ENCODE measurements around the gene TC2N. TPM values are rescaled to one million over a fixed set of nuclear protein-coding genes. Genes with fewer than 3 reads are reported as not detected.

The TC2N gene
- total RNA-seq, 2 donors from 2014 or later, result 6.9 to 12.0 TPM

DNA sequence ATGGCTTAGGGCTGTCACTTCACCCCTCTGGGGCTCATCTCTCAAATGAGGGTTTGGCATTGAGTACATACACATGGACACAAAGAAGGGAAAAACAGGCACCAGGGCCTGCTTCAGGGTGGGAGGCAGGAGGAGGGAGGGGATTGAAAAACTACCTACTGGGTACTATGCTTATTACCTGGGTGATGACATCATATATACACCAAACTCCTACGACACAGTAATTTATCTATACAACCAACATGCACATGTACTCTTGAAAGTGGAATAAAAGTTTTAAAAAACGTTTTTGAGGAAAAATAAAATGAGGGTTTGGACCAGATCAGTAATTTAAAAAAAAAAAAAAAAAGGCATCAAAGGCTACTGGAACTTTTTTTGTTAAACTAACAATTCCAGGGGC is 3.6 kb upstream of the TC2N start:
- H3K4me3 Mint-ChIP-seq, result peak overlapping the region; percentile 69

DNA sequence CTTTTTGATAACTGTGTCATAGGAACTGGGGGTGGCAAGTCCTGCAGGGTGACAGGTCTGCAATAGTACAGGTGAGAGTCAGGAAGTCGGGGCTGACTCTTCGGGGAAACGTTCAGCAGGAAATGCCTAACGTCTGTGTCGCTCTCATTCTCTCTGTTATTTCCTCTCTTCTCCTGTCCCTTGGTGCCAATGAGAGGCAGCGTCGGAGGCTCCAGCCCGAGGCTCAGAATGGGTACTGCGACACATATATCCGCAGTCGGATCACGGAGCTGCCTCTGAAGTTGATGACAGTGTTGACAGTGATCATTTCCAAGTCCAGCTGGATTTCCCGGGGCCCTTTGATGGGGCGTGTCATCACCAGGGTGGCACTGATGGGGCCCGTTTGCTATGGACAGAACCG is 2.7 kb upstream of the TC2N start:
- H3K27me3 Mint-ChIP-seq, result no peaks in the 10 kb centered on the region
- H3K4me1 Mint-ChIP-seq (ENCODE audit: low read depth in 2 of 2), result peaks cover 63 to 75% of the 10 kb centered on the region in 2 donors
- ATAC-seq (no peak), DNase-seq (ENCODE audit: low spot score) (no peak)
- H3K9me3 Mint-ChIP-seq, result no peaks in the 10 kb centered on the region
- H3K36me3 Mint-ChIP-seq, result no peaks in the 10 kb centered on the region
- H3K4me3 Mint-ChIP-seq, result peak overlapping the region; percentile 69
- peak overlapping the region; percentile 69 to 74 for H3K27ac Mint-ChIP-seq

More for the DNA sequence above, 3.6 kb upstream of the TC2N start:
- Mint-ChIP-seq H3K27ac (peak overlapping the region; percentile 69 to 74), H3K4me1 (ENCODE audit: low read depth in 2 of 2) (peaks cover 65 to 74% of the 10 kb centered on the region in 2 donors), H3K9me3 (no peaks in the 10 kb centered on the region), H3K36me3 (no peaks in the 10 kb centered on the region), H3K27me3 (no peaks in the 10 kb centered on the region)
- DNase-seq (ENCODE audit: low spot score) (no peak), ATAC-seq (no peak)

DNA sequence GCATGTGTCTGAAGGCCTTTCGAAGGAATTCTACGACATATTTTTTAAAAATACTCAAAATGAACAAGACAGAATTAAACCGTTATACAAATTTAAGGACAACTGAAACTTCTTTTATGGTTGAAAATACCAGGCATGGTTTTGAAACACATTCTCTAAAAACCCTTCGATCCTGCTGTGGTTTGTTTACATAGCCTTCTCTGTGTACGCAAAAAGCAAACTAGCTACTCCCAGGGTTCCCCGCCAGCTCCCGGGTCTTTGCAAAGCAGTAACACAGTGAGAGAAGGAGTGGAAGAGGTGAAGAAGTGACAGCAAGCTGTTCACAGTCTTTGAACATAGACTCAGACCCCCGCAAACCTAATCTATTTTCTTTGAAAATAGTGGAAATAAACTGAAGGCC is 2.2 kb upstream of the TC2N start:
- ATAC-seq, result no peak
- DNase-seq (ENCODE audit: low spot score), result no peak
- no peaks in the 10 kb centered on the region for H3K9me3 Mint-ChIP-seq
- H3K27me3 Mint-ChIP-seq, result no peaks in the 10 kb centered on the region
- peak overlapping the region; percentile 69 to 74 for H3K27ac Mint-ChIP-seq
- peaks cover 65 to 78% of the 10 kb centered on the region in 2 donors for H3K4me1 Mint-ChIP-seq (ENCODE audit: low read depth in 2 of 2)
- no peaks in the 10 kb centered on the region for H3K36me3 Mint-ChIP-seq
- H3K4me3 Mint-ChIP-seq, result peak overlapping the region; percentile 69

DNA sequence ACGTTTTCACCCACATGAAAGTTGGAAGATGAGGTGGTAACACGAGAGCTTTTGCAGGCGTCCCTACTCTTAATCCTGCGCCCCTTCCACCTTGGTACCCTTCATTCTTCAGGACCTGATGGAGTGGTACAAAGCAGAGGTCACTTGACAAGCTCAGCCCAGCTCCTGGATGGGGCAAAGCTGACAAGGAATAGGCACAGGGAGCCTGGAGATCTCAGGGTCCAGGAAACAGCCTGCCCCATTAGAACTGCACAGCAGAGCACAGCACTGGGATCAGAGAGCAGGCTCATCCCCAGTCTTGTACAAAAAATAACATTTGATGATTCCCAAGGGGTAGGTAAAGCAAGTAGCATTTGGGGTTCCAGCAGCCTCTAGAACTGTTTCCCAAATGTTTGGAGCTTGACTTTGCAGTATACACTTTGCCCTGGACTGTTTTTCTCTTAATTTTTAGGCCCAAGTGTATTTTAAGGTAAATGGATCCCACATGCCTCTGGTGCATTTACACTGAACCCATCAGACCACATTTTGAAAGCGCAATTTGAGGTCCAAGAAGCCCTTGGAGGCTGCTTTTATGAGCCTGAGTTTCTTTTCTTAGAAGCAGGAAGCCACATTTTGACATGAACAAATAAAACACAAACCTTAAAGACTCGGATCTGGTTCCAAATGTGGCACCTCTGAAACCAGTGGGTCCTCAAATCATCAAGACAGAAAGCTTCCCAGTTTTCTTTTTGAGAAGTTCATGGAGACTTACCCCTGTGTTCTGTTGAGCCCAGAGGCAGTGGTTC is 633 bp downstream of the TC2N start:
- no peaks in the 10 kb centered on the region for H3K36me3 Mint-ChIP-seq
- peak overlapping the region; percentile 93 for H3K4me3 Mint-ChIP-seq
- DNase-seq (ENCODE audit: low spot score) (no peak), ATAC-seq (peak; percentile 17 to 25)
- H3K27me3 Mint-ChIP-seq, result no peaks in the 10 kb centered on the region
- peaks cover 56 to 71% of the 10 kb centered on the region in 2 donors for H3K4me1 Mint-ChIP-seq (ENCODE audit: low read depth in 2 of 2)
- H3K9me3 Mint-ChIP-seq, result no peaks in the 10 kb centered on the region
- H3K27ac Mint-ChIP-seq, result peak overlapping the region; percentile 79 to 89

DNA sequence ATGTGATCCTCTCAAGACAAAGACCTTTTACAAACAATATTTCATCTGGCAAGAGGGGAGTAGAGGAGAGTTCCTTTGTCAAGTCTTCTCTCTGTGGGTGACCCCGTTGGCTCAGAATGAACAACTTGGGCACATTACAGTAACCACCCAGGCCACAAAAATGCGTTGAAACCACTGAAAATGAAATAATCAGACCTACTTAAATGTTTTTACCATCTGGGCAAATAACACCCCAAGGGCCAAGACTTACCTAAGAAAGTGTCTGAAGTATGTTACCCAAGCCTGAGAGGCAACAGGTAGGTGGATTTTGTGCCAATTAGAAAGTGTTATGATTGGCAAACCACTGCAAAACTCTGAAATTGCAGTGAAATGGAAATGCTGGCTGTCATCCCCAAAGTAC is 1.3 kb downstream of the TC2N start:
- DNase-seq (ENCODE audit: low spot score) (no peak), ATAC-seq (peak in 1 of 2 donors; percentile 40)

DNA sequence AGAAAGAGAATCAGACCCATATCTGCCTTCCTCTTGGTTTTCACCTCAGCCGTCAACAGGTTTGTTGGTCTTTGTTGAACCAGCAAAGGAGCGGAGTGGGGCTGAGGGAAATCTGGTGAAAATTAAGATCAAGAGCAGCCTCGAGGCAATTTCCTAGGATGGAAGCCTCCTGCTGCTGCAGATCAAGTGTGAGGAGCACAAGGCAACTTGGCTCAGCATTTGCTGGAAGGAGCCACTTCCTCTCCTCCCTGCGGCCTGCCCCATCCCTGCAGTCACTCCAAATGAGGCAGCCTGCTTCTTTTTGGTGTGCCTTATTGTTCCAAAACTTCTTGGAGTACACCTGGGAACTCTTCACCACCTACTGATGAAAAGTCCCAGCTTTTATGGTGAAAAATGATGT is 4.9 kb downstream of the TC2N start:
- H3K27me3 Mint-ChIP-seq, result no peaks in the 10 kb centered on the region
- peak overlapping the region; percentile 44 for H3K4me3 Mint-ChIP-seq
- peaks cover 6% of the 10 kb centered on the region for H3K36me3 Mint-ChIP-seq
- no peak for DNase-seq (ENCODE audit: low spot score)
- peaks cover 59 to 79% of the 10 kb centered on the region in 2 donors for H3K4me1 Mint-ChIP-seq (ENCODE audit: low read depth in 2 of 2)
- ATAC-seq, result no peak
- peak overlapping the region; percentile 93 to 98 for H3K27ac Mint-ChIP-seq
- peaks cover 4% of the 10 kb centered on the region for H3K9me3 Mint-ChIP-seq

More for the DNA sequence above, 1.3 kb downstream of the TC2N start:
- H3K4me1 Mint-ChIP-seq (ENCODE audit: low read depth in 2 of 2), result peaks cover 60 to 76% of the 10 kb centered on the region in 2 donors
- H3K9me3 Mint-ChIP-seq, result peaks cover 3% of the 10 kb centered on the region
- H3K36me3 Mint-ChIP-seq, result peaks cover 4% of the 10 kb centered on the region
- peak overlapping the region; percentile 93 for H3K4me3 Mint-ChIP-seq
- H3K27me3 Mint-ChIP-seq, result no peaks in the 10 kb centered on the region
- peak overlapping the region; percentile 79 to 89 for H3K27ac Mint-ChIP-seq

DNA sequence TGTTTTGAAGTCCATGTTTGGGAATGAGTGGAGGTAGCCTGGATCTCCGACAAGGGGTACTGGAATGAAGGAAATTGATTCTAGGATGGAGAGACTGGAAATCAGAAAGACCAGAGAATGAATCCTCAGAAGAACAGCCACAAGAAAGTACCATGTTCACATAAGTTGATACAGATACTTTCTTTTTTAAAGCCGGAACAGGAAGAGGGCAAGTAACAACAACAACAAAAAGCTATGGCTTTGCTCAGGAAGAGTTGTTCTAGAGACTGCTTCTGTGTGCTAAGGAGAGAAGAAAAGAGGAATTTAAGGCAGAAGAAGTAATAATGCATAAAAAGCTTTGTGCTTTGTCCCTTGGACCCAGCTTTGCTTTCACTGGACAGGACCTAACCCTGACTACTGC is 6.2 kb downstream of the TC2N start:
- no peak for DNase-seq (ENCODE audit: low spot score)
- peaks cover 45 to 66% of the 10 kb centered on the region in 2 donors for H3K4me1 Mint-ChIP-seq (ENCODE audit: low read depth in 2 of 2)
- H3K36me3 Mint-ChIP-seq, result peaks cover 6% of the 10 kb centered on the region
- peak overlapping the region; percentile 89 for H3K4me3 Mint-ChIP-seq
- ATAC-seq, result no peak
- H3K27ac Mint-ChIP-seq, result peak overlapping the region; percentile 93 to 98
- no peaks in the 10 kb centered on the region for H3K27me3 Mint-ChIP-seq
- H3K9me3 Mint-ChIP-seq, result peaks cover 4% of the 10 kb centered on the region

DNA sequence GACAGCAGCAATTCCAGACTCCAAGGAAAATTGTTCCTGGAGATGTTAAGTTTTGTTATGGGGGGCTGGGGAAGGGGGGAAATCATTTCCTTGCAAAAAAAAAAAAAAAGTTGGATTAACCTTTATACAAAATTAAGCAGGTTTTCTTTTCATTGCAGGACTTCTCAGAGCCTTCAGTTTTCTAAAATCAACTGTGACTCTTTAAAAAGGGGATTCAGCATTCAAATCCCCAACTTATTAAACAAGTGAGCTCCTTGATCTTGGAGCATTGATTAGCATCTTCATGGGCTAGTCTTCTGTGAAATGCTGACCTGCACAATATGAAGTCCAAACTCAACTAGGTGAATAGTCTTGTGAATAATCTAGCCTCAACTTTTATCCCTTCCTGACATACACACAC is 7.1 kb downstream of the TC2N start:
- Mint-ChIP-seq H3K9me3 (peaks cover 4% of the 10 kb centered on the region), H3K27me3 (no peaks in the 10 kb centered on the region), H3K4me3 (peak overlapping the region; percentile 89), H3K27ac (peak overlapping the region; percentile 93 to 98), H3K4me1 (ENCODE audit: low read depth in 2 of 2) (peaks cover 47 to 70% of the 10 kb centered on the region in 2 donors), H3K36me3 (peaks cover 6% of the 10 kb centered on the region)
- DNase-seq (ENCODE audit: low spot score), result no peak
- ATAC-seq, result no peak

DNA sequence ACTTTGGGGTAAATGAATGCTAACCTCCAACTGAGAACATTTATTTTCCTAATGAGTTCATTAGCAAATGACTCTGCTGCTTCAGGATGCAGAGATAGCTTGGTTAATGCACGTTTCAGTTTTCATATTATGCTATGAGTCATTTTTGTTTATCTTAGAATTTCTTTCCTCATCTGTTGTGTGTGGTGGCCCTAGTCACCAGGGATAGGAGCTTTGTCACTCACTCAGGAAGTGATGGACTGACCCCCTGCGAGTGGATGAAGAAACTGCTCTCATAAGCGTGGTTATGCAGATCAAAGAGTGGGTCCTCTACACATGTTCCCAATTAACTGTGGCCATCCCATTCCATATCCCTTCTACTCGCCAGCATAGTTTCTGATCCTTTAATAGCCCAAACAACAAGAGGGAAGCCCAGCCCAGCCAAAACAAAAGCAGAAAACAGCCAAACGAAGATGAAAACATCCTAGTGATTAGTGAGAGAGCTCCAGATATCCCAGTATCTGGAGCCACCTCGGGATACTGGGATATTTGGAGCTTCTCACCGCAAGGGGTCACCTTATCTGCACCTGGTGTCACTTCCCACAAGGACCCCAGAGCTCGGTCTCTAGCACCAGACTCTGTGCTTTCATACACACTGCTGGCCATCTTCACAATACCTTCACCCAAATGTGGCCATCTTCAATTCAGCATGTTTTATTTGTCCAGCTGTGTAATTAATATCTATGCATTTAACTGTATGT is 8.6 kb downstream of the TC2N start:
- peaks cover 6% of the 10 kb centered on the region for H3K36me3 Mint-ChIP-seq
- peak overlapping the region; percentile 77 to 93 for H3K27ac Mint-ChIP-seq
- H3K4me1 Mint-ChIP-seq (ENCODE audit: low read depth in 2 of 2), result peaks cover 46 to 70% of the 10 kb centered on the region in 2 donors
- DNase-seq (ENCODE audit: low spot score) (no peak), ATAC-seq (peak; percentile 93 to 95)
- peaks cover 4% of the 10 kb centered on the region for H3K9me3 Mint-ChIP-seq
- H3K4me3 Mint-ChIP-seq, result peak overlapping the region; percentile 53
- H3K27me3 Mint-ChIP-seq, result no peaks in the 10 kb centered on the region

DNA sequence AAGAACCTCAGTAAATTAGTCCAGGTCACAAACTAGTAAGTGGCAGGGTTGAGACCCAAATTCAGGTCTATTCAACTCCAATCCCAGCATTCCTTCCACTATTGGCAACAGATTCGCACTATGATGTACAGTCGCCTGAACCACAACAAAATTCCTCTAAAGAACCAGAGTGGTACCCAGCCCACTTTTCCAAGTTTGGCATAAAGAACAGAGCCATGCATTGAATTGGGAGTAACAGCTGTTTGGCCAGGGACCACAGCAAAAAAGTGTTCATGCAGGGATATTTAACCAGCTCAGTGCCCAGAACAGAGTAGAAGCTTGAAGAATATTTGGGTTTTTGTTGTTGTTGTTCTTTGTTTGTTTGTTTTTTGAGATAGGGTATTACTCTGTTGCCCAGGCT is 9.7 kb downstream of the TC2N start:
- H3K36me3 Mint-ChIP-seq, result peaks cover 6% of the 10 kb centered on the region
- H3K4me3 Mint-ChIP-seq, result no peak overlapping the region
- ATAC-seq, result no peak
- DNase-seq (ENCODE audit: low spot score), result no peak
- peaks cover 4% of the 10 kb centered on the region for H3K9me3 Mint-ChIP-seq
- H3K27ac Mint-ChIP-seq, result no peak overlapping the region
- peaks cover 40 to 60% of the 10 kb centered on the region in 2 donors for H3K4me1 Mint-ChIP-seq (ENCODE audit: low read depth in 2 of 2)
- H3K27me3 Mint-ChIP-seq, result no peaks in the 10 kb centered on the region

DNA sequence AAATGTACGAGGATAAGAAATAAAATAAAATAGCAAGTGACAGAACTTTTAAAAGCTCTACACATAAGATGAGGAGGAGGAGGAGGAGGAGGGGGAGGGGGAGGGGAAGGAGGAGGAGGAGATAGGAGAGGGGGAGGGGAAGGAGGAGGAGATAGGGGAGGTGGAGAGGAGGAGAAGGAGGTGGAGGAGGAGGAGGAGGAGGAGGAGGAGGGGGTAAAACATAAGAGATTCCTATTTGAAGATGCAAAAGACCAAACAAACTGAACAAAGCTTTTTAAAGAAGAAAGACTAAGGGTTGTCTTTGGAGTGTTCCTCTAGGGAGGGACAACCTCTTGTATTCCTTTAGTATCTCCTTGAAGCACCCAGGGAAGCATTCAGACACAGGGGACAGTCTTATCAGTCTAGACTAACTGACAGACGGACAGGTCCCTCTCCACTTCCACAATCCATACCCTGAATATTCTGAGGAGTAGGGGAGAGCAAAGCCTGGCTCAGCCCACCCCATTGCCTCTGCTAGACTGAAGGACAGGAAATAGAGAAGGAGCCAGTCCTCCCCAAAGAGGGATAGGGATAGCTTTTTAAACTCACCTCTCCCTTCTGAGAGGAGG is 12.9 kb downstream of the TC2N start:
- Mint-ChIP-seq H3K27me3 (no peaks in the 10 kb centered on the region), H3K4me1 (ENCODE audit: low read depth in 2 of 2) (peaks cover 25 to 45% of the 10 kb centered on the region in 2 donors), H3K36me3 (no peaks in the 10 kb centered on the region), H3K27ac (peak overlapping the region in 1 of 2 donors; percentile 68), H3K9me3 (no peaks in the 10 kb centered on the region), H3K4me3 (no peak overlapping the region)
- DNase-seq (ENCODE audit: low spot score) (no peak), ATAC-seq (no peak)

DNA sequence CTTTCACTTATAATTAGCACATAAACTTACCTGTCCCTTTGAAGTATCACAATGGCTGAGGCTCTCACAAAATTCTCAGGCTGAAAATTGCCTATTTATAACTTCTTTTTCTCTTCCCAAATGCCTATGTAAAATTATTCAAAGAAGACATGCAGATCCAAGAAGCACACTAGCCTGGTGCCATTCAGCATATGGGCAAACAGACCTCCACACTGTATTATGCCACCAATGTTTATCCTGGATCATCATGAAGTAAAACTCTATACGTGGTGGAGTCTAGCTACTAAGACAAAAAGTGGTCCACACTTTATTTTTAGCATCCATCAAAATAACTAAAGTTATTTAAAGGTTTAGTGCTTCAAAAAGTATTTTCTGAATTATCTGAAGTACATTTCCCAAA is 15.8 kb downstream of the TC2N start:
- no peak overlapping the region for H3K27ac Mint-ChIP-seq
- ATAC-seq (no peak), DNase-seq (ENCODE audit: low spot score) (no peak)
- H3K4me1 Mint-ChIP-seq (ENCODE audit: low read depth in 2 of 2), result peaks cover 14 to 26% of the 10 kb centered on the region in 2 donors
- H3K9me3 Mint-ChIP-seq, result no peaks in the 10 kb centered on the region
- no peaks in the 10 kb centered on the region for H3K27me3 Mint-ChIP-seq
- no peak overlapping the region for H3K4me3 Mint-ChIP-seq
- H3K36me3 Mint-ChIP-seq, result no peaks in the 10 kb centered on the region

DNA sequence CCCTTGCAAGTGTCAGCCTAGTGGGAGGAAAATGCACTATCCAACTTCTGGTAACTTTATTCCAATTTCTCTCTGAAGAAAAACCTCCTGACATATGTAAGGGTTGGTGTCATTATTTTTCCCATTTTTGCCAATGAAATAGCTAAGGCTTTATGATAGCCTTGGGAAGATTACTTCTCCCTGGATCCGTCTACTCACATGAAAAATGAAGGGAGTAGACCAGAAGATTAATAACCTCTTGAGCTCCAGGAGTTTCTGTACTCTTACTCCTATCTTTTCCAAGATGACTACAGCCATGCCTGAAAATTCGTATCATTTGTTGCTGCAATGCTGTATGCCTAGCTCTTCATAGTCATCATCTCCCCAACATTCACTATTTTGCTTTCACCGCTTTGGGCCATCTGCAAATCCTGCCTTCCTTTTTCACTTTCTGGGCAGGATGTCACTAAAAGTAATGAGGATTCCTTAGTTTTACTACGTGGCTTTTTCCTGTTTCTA is 18.8 kb downstream of the TC2N start:
- H3K27ac Mint-ChIP-seq, result peak overlapping the region in 1 of 2 donors; percentile 33
- no peak for ATAC-seq
- no peak for DNase-seq (ENCODE audit: low spot score)
- H3K27me3 Mint-ChIP-seq, result no peaks in the 10 kb centered on the region
- no peaks in the 10 kb centered on the region for H3K36me3 Mint-ChIP-seq
- no peak overlapping the region for H3K4me3 Mint-ChIP-seq
- peaks cover 5 to 7% of the 10 kb centered on the region in 2 donors for H3K4me1 Mint-ChIP-seq (ENCODE audit: low read depth in 2 of 2)
- no peaks in the 10 kb centered on the region for H3K9me3 Mint-ChIP-seq

Data from natural killer cell treated with Interleukin-12 subunit alpha and Interleukin-12 subunit beta and Interleukin-15 and Interleukin-18, amount 100 ng/mL, for 72 hours (primary cell).